Suprapubic skin (tissue), 4 donors: ENCODE data around the gene PCDHB4. TPM values are rescaled to one million over a fixed set of nuclear protein-coding genes. Genes with fewer than 3 reads are reported as not detected.
"Not testable (repeated sequence)": the region's sequence is repeated elsewhere in the genome, so short reads cannot be mapped to it uniquely, and the experiment has no call there.

ENCODE experiments used
- DNase-seq, 2 donors: peaks; one replicate each; pipeline ENCODE4 v3.0.0-alpha.2; 2019; ENCODE audit warnings: low spot score in 2 of 2
- H3K27ac ChIP-seq: fragments of 200-600 bp; sonication (generic); one replicate; pipeline ENCODE4 v1.5.1; 2019
- H3K27me3 ChIP-seq: fragments of 200-600 bp; sonication (generic); one replicate; pipeline ENCODE4 v1.5.1; 2019
- H3K36me3 ChIP-seq: fragments of 200-600 bp; sonication (generic); one replicate; pipeline ENCODE4 v1.5.1; 2019
- H3K4me1 ChIP-seq: fragments of 200-600 bp; sonication (generic); one replicate; pipeline ENCODE4 v1.5.1; 2019
- H3K4me3 ChIP-seq: fragments of 200-600 bp; sonication (generic); one replicate; pipeline ENCODE4 v1.5.1; 2019; ENCODE audit warnings: mild to moderate bottlenecking
- H3K9me3 ChIP-seq: fragments of 200-600 bp; sonication (generic); one replicate; pipeline ENCODE4 v1.5.1; 2019
- EP300 ChIP-seq: sonication (generic); formaldehyde crosslinking; IDR thresholded peaks from one replicate; pipeline ENCODE4 v1.6.1; 2017; ENCODE audit warnings: antibody characterized with exemption
- POLR2A ChIP-seq, 2 donors: fragments of 450-650 bp; IDR thresholded peaks; one replicate each; pipeline ENCODE4 v1.6.1; 2017; ENCODE audit warnings: antibody characterized with exemption in 2 of 2, mild to moderate bottlenecking in 2 of 2, moderate library complexity in 2 of 2
- POLR2AphosphoS5 ChIP-seq, 3 donors: sonication (generic); formaldehyde crosslinking; IDR thresholded peaks; one replicate each; pipeline ENCODE4 v1.6.1; 2017; ENCODE audit warnings: antibody characterized with exemption in 3 of 3
- WGBS: methylation state at CpG from one replicate; pipeline ENCODE4 v1.1.5; 2018; 5-methylcytosine and 5-hydroxymethylcytosine counted together
- total RNA-seq, 4 donors: library from RNA; depleted of rRNA; stranded (reverse); fragments of >200 nt; gene quantifications; one replicate each; pipeline ENCODE4 v1.1.0, GENCODE V29; 2016
- TF ChIP-seq, protein P1 (sequence below), 2 donors: fragments of 200-600 bp in 1 of 2; fragments of 450-650 bp in 1 of 2; sonication (generic) in 1 of 2; IDR thresholded peaks; one replicate each; pipeline ENCODE4 v1.5.1; 2016 to 2019; ENCODE audit warnings: antibody characterized with exemption in 2 of 2, mild to moderate bottlenecking in 1 of 2, moderate library complexity in 1 of 2

The PCDHB4 gene
- total RNA-seq, 4 donors from 2014 or later = 1.8 to 5.6 (median 2.0) TPM

DNA sequence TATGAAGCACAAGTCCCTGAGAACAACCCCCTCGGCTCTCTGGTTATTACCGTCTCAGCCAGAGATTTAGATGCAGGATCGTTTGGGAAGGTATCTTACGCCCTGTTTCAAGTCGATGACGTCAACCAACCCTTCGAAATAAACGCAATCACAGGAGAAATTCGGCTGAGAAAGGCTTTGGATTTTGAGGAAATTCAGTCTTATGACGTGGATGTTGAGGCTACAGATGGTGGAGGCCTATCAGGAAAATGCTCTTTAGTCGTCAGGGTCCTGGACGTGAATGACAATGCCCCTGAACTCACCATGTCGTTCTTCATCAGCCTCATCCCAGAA lies 29.3 kb downstream of the PCDHB4 start:
- H3K27me3 ChIP-seq = no peaks in the 10 kb centered on the region
- no peak for DNase-seq
- TF ChIP-seq POLR2A (IDR thresholded peaks at IDR 0.05) (no peak), EP300 (no peak), POLR2AphosphoS5 (IDR thresholded peaks at IDR 0.05) (no peak)
- TF ChIP-seq, protein P1, sequence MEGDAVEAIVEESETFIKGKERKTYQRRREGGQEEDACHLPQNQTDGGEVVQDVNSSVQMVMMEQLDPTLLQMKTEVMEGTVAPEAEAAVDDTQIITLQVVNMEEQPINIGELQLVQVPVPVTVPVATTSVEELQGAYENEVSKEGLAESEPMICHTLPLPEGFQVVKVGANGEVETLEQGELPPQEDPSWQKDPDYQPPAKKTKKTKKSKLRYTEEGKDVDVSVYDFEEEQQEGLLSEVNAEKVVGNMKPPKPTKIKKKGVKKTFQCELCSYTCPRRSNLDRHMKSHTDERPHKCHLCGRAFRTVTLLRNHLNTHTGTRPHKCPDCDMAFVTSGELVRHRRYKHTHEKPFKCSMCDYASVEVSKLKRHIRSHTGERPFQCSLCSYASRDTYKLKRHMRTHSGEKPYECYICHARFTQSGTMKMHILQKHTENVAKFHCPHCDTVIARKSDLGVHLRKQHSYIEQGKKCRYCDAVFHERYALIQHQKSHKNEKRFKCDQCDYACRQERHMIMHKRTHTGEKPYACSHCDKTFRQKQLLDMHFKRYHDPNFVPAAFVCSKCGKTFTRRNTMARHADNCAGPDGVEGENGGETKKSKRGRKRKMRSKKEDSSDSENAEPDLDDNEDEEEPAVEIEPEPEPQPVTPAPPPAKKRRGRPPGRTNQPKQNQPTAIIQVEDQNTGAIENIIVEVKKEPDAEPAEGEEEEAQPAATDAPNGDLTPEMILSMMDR (IDR thresholded peaks at IDR 0.05) = no peak
- 49% methylated on average over 13 of the region's 13 CpGs for WGBS
- H3K36me3 ChIP-seq = no peaks in the 10 kb centered on the region
- H3K4me1 ChIP-seq = no peaks in the 10 kb centered on the region
- H3K9me3 ChIP-seq = peaks cover 14% of the 10 kb centered on the region
- H3K4me3 ChIP-seq = no peak overlapping the region
- no peak overlapping the region for H3K27ac ChIP-seq

DNA sequence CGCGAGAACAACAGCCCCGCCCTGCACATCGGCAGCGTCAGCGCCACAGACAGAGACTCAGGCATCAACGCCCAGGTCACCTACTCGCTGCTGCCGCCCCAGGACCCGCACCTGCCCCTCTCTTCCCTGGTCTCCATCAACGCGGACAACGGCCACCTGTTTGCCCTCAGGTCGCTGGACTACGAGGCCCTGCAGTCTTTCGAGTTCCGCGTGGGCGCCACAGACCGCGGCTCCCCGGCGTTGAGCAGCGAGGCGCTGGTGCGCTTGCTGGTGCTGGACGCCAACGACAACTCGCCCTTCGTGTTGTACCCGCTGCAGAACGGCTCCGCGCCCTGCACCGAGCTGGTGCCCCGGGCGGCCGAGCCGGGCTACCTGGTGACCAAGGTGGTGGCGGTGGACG lies 30.0 kb downstream of the PCDHB4 start:
- 34% methylated on average over 15 of the region's 41 CpGs for whole genome bisulfite sequencing
- DNase-seq = not testable (repeated sequence)

DNA sequence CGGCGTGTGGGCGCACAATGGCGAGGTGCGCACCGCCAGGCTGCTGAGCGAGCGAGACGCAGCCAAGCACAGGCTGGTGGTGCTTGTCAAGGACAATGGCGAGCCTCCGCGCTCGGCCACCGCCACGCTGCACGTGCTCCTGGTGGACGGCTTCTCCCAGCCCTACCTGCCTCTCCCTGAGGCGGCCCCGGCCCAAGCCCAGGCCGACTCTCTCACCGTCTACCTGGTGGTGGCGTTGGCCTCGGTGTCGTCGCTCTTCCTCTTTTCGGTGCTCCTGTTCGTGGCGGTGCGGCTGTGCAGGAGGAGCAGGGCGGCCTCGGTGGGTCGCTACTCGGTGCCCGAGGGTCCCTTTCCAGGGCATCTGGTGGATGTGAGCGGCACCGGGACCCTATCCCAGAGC lies 30.5 kb downstream of the PCDHB4 start:
- not testable (repeated sequence) for H3K4me1 ChIP-seq, H3K27me3 ChIP-seq, H3K27ac ChIP-seq, DNase-seq, H3K4me3 ChIP-seq, H3K36me3 ChIP-seq
- peaks cover 20% of the 10 kb centered on the region for H3K9me3 ChIP-seq
- 28% methylated on average over 7 of the region's 36 CpGs for WGBS

More for the DNA sequence above, 30.0 kb downstream of the PCDHB4 start:
- not testable (repeated sequence) for H3K4me3 ChIP-seq, H3K27ac ChIP-seq, H3K4me1 ChIP-seq, H3K27me3 ChIP-seq, H3K36me3 ChIP-seq
- peaks cover 20% of the 10 kb centered on the region for H3K9me3 ChIP-seq

DNA sequence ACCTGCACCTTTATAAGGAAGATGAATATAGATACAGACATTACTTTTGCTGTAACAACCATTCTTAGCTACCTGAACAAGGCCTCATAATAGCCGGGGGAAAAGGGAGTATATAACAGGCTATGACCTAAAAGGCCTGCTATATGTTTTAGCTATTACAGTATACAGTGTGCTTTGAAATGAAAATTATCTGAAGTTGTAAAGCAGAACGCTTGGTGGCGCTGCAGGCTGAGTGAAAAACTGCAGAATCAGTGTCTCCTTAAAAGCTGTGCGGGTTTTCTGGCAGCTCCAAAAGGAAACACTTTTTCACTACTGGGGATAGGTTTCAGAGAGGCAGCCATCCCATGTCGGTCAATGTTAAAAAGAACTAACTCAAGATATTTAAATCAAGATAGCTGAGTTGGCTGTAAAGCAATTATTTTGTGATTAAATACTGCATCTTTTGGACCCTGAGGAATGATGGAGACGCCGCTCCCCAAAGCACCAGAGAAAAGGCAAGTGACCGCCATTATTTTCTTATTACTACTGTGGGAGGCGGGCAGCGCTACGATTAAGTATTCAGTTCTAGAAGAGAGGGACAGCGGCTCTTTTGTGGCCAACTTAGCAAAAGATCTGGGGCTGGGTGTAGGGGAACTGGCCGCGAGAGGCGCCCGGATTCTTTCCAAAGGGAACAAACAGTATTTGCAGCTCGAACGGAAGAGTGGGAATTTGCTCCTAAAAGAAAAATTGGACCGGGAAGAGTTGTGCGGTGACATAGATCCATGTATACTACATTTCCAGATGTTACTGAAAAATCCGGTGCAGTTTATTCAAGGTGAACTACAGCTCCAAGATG lies 34.1 kb downstream of the PCDHB4 start:
- no peak overlapping the region for H3K4me3 ChIP-seq
- 39% methylated on average over 21 of the region's 21 CpGs for WGBS
- H3K4me1 ChIP-seq = no peaks in the 10 kb centered on the region
- peaks cover 26% of the 10 kb centered on the region for H3K9me3 ChIP-seq
- H3K27me3 ChIP-seq = no peaks in the 10 kb centered on the region
- H3K36me3 ChIP-seq = no peaks in the 10 kb centered on the region
- DNase-seq = no peak
- no peak overlapping the region for H3K27ac ChIP-seq
- TF ChIP-seq, protein P1 (IDR thresholded peaks at IDR 0.05) = no peak
- TF ChIP-seq EP300 (no peak), POLR2AphosphoS5 (IDR thresholded peaks at IDR 0.05) (no peak), POLR2A (IDR thresholded peaks at IDR 0.05) (no peak)

DNA sequence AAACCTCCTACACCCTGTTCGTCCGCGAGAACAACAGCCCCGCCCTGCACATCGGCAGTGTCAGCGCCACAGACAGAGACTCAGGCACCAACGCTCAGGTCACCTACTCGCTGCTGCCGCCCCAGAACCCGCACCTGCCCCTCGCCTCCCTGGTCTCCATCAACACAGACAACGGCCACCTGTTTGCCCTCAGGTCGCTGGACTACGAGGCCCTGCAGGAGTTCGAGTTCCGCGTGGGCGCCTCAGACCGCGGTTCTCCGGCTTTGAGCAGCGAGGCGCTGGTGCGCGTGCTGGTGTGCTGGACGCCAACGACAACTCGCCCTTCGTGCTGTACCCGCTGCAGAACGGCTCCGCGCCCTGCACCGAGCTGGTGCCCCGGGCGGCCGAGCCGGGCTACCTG lies 35.7 kb downstream of the PCDHB4 start:
- not testable (repeated sequence) for H3K36me3 ChIP-seq, H3K4me3 ChIP-seq, H3K27ac ChIP-seq, DNase-seq, H3K27me3 ChIP-seq, H3K4me1 ChIP-seq
- peaks cover 33% of the 10 kb centered on the region for H3K9me3 ChIP-seq
- WGBS = 40% methylated on average over 9 of the region's 38 CpGs

DNA sequence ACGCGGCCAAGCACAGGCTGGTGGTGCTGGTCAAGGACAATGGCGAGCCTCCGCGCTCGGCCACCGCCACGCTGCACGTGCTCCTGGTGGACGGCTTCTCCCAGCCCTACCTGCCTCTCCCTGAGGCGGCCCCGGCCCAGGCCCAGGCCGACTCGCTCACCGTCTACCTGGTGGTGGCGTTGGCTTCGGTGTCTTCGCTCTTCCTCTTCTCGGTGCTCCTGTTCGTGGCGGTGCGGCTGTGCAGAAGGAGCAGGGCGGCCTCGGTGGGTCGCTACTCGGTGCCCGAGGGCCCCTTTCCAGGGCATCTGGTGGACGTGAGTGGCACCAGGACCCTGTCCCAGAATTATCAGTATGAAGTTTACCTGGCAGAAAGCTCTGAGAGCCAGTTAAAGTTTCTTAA lies 36.3 kb downstream of the PCDHB4 start:
- H3K4me3 ChIP-seq, H3K27me3 ChIP-seq, H3K27ac ChIP-seq, DNase-seq, H3K36me3 ChIP-seq, H3K4me1 ChIP-seq: not testable (repeated sequence)
- H3K9me3 ChIP-seq = peaks cover 33% of the 10 kb centered on the region
- 45% methylated on average over 19 of the region's 28 CpGs for WGBS

DNA sequence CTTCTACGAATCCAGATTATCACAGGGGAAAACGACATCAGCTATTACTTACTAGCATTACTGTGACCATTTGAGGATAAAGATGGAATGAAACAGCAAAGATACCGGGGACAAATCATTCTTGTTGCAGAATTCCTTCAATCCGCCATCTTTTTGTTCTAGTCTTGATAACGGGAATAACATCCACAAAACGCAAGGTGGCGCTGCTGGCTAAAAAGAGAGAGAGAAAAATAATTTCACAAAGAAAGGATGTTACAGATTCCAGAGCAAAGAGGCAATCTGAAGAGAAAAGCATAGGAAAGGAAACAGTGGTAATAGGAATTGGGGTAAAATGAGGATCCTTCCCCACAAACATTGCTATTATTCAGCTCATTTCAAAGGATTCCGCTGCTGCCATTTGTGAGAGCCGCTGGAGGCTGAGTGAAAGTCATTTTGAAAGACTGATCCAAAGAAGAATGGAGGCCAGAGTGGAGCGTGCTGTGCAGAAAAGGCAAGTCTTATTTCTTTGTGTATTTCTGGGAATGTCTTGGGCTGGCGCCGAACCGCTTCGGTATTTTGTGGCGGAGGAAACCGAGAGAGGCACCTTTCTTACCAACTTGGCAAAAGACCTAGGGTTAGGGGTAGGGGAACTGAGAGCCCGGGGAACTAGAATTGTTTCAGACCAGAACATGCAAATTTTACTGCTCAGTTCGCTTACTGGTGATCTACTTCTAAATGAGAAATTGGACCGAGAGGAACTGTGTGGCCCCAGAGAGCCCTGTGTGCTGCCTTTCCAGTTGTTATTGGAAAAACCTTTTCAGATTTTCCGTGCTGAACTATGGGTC lies 51.0 kb downstream of the PCDHB4 start, which contains the start of gene PCDHB7:
TSS of gene PCDHB7 (plus strand) at position 264 of the 824 bp plus-strand sequence. CDS start at position 456, 192 bp downstream.
- Histone ChIP-seq H3K27ac (no peak within 1 kb of the TSS), H3K9me3 (peaks cover 26% of the 10 kb centered on the region), H3K27me3 (peaks cover 21% of the 10 kb centered on the region), H3K36me3 (no peaks in the 10 kb centered on the region), H3K4me1 (no peaks in the 10 kb centered on the region), H3K4me3 (peak within 1 kb of the TSS; percentile 19)
- WGBS = 34% methylated on average over 20 of the region's 20 CpGs
- TF ChIP-seq, protein P1 (IDR thresholded peaks at IDR 0.05) = peak in 1 of 2 donors; percentile 8
- TF ChIP-seq POLR2A (IDR thresholded peaks at IDR 0.05) = no peak
- no peak for TF ChIP-seq EP300
- no peak for TF ChIP-seq POLR2AphosphoS5 (IDR thresholded peaks at IDR 0.05)
- DNase-seq = no peak

DNA sequence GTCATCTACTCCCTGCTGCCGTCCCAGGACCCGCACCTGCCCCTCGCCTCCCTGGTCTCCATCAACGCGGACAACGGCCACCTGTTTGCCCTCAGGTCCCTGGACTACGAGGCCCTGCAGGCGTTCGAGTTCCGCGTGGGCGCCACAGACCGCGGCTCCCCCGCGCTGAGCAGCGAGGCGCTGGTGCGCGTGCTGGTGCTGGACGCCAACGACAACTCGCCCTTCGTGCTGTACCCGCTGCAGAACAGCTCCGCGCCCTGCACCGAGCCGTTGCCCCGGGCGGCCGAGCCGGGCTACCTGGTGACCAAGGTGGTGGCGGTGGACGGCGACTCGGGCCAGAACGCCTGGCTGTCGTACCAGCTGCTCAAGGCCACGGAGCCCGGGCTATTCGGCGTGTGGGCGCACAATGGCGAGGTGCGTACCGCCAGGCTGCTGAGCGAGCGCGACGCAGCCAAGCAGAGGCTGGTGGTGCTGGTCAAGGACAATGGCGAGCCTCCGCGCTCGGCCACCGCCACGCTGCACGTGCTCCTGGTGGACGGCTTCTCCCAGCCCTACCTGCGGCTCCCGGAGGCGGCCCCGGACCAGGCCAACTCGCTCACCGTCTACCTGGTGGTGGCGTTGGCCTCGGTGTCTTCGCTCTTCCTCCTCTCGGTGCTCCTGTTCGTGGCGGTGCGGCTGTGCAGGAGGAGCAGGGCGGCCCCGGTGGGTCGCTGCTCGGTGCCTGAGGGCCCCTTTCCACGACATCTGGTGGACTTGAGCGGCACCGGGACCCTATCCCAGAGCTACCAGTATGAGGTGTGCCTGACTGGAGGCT lies 52.9 kb downstream of the PCDHB4 start:
- not testable (repeated sequence) for H3K4me3 ChIP-seq, H3K27ac ChIP-seq, H3K36me3 ChIP-seq, H3K4me1 ChIP-seq, DNase-seq
- WGBS = 55% methylated on average over 59 of the region's 79 CpGs
- Histone ChIP-seq H3K27me3 (peaks cover 28% of the 10 kb centered on the region), H3K9me3 (peaks cover 33% of the 10 kb centered on the region)
